ENCODE measurements around the gene GDF11.

The GDF11 gene

GRCh38 chr12:55707841-55708694 lies 34.9 kb upstream of the GDF11 start, which contains the start of gene ITGA7:
Gene ITGA7, minus strand, starts transcription at chr12:55707904. Its CDS starts 222 bp downstream, at chr12:55707682.
- DNase-seq: no peak

- no peak for DNase-seq
Measured at GRCh38 chr12:55708695-55709233, 34.2 kb upstream of the GDF11 start.

- DNase-seq: no peak
Measured at GRCh38 chr12:55711786-55712553, 31.0 kb upstream of the GDF11 start.

- DNase-seq: no peak
Measured at GRCh38 chr12:55712700-55713415, 30.1 kb upstream of the GDF11 start.

GRCh38 chr12:55713721-55714120 lies 29.2 kb upstream of the GDF11 start:
- DNase-seq: no peak

GRCh38 chr12:55715169-55715764 lies 27.7 kb upstream of the GDF11 start:
- no peak for DNase-seq

GRCh38 chr12:55715833-55716581 lies 26.9 kb upstream of the GDF11 start, which contains the start of gene BLOC1S1:
Gene BLOC1S1, plus strand, starts transcription at chr12:55716046. Its CDS starts 6 bp downstream, at chr12:55716052.
- peak; percentile 74 for DNase-seq

- DNase-seq: no peak
Measured at GRCh38 chr12:55716582-55716957, 26.4 kb upstream of the GDF11 start.

- no peak for DNase-seq
Measured at GRCh38 chr12:55717011-55718007, 25.6 kb upstream of the GDF11 start.

GRCh38 chr12:55718015-55718414 lies 24.9 kb upstream of the GDF11 start:
- DNase-seq: no peak

GRCh38 chr12:55718624-55719275 lies 24.2 kb upstream of the GDF11 start:
- no peak for DNase-seq

- no peak for DNase-seq
Measured at GRCh38 chr12:55719371-55719770, 23.6 kb upstream of the GDF11 start.

GRCh38 chr12:55720071-55720564 lies 22.8 kb upstream of the GDF11 start, which contains the start of gene RDH5:
Gene RDH5, plus strand, starts transcription at chr12:55720393. Its CDS starts 792 bp downstream, at chr12:55721185.
- no peak for DNase-seq

- DNase-seq: no peak
Measured at GRCh38 chr12:55720894-55721444, 22.0 kb upstream of the GDF11 start.

- DNase-seq: no peak
Measured at GRCh38 chr12:55721601-55722213, 21.2 kb upstream of the GDF11 start.

- DNase-seq: no peak
Measured at GRCh38 chr12:55722948-55723347, 20.0 kb upstream of the GDF11 start.

- DNase-seq: no peak
Measured at GRCh38 chr12:55723516-55724225, 19.3 kb upstream of the GDF11 start.
